Activated naive CD8-positive, alpha-beta T cell treated with anti-CD3 and anti-CD28 coated beads for 36 hours (primary cell): ENCODE results near the gene EDAR. TPM values are rescaled to one million over a fixed set of nuclear protein-coding genes. Genes with fewer than 3 reads are reported as not detected.

Source experiments
- DNase-seq: peaks from one replicate; pipeline ENCODE4 v3.0.0; 2021
- H3K27ac Mint-ChIP-seq: one replicate; pipeline ENCODE4 v1.8.0; 2022; ENCODE audit warnings: mild to moderate bottlenecking, moderate library complexity, mixed read lengths
- H3K27me3 Mint-ChIP-seq: one replicate; pipeline ENCODE4 v1.8.0; 2022; ENCODE audit warnings: mild to moderate bottlenecking, mixed read lengths
- H3K36me3 Mint-ChIP-seq: one replicate; pipeline ENCODE4 v1.8.0; 2021; ENCODE audit warnings: mild to moderate bottlenecking, mixed read lengths
- H3K4me1 Mint-ChIP-seq: one replicate; pipeline ENCODE4 v1.8.0; 2021; ENCODE audit warnings: mixed read lengths
- H3K4me3 Mint-ChIP-seq: one replicate; pipeline ENCODE4 v1.8.0; 2022; ENCODE audit warnings: mild to moderate bottlenecking, moderate library complexity, mixed read lengths
- H3K9me3 Mint-ChIP-seq: one replicate; pipeline ENCODE4 v1.8.0; 2022; ENCODE audit warnings: mixed read lengths
- total RNA-seq, 2 experiments: library from RNA; stranded (reverse); gene quantifications; one replicate each; pipeline ENCODE4 v1.2.3, GENCODE V29; 2021

The EDAR gene
- total RNA-seq, 2 experiments from 2014 or later: 0.16 to 0.21 TPM

DNA sequence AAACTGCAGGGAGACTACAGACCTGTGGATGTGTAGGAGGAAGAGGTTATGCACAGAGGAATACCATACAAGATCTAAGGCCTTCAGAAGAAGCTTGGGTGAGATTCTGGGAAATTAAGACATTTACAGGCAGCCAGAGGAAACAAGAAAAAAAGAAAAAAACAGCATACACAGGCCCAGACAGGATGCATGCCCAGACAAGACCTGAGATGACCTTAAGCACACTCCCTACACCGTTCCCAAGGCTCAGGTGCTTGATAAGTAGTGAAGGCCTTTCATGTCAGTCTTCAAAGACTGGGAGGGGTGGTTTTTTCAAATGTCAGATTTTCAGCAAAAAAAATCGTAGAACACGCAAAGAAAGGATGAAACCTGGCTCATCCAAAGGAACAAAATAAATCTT, 119.5 kb downstream of the EDAR start:
- DNase-seq: no peak
- H3K36me3 Mint-ChIP-seq: peaks cover 55% of the 10 kb centered on the region
- no peaks in the 10 kb centered on the region for H3K4me1 Mint-ChIP-seq
- no peaks in the 10 kb centered on the region for H3K27me3 Mint-ChIP-seq
- H3K9me3 Mint-ChIP-seq: peaks cover 17% of the 10 kb centered on the region
- no peak overlapping the region for H3K4me3 Mint-ChIP-seq
- H3K27ac Mint-ChIP-seq: no peak overlapping the region

DNA sequence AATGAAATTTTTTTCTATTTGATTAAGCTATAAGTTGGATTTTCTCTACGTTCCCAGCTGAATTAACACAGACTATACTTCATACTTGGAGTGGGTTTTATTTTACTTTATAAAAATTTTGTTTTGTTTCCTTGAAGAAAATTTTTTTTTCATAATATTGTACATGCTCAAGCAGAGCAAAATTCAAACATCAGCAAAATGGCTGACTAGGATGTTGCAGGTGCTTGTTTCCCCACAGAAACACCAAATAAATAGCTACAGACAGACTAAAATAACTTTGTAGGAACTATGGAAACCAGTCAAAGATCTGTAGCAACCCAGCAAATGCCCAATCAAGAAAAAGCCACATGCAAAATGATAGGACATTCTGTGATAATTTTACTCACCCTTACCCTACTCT, 120.1 kb downstream of the EDAR start:
- Mint-ChIP-seq H3K4me3 (no peak overlapping the region), H3K36me3 (peaks cover 52% of the 10 kb centered on the region), H3K27ac (no peak overlapping the region), H3K27me3 (no peaks in the 10 kb centered on the region), H3K9me3 (peaks cover 17% of the 10 kb centered on the region), H3K4me1 (no peaks in the 10 kb centered on the region)
- DNase-seq: no peak

DNA sequence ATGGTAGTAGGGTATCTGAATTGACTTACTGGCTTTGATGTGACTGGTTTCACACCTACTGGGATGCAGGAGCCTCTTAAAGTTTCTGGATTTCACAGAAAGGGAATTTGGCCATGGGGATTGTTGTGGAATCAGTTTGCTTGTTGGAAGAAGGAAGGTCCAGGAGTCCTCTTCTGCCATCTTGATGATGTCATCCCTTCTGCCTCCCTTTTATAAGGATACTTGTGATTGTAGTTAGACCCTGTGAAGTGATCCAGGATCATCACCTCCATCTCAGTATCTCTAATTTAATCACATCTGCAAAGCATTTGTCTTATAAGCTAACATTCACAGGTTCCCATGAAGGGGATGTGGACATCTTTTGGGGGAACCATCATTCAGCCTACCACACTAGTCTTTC, 123.0 kb downstream of the EDAR start:
- no peak overlapping the region for H3K27ac Mint-ChIP-seq
- H3K4me3 Mint-ChIP-seq: no peak overlapping the region
- no peak for DNase-seq
- no peaks in the 10 kb centered on the region for H3K4me1 Mint-ChIP-seq
- peaks cover 17% of the 10 kb centered on the region for H3K9me3 Mint-ChIP-seq
- H3K36me3 Mint-ChIP-seq: peaks cover 52% of the 10 kb centered on the region
- H3K27me3 Mint-ChIP-seq: no peaks in the 10 kb centered on the region

DNA sequence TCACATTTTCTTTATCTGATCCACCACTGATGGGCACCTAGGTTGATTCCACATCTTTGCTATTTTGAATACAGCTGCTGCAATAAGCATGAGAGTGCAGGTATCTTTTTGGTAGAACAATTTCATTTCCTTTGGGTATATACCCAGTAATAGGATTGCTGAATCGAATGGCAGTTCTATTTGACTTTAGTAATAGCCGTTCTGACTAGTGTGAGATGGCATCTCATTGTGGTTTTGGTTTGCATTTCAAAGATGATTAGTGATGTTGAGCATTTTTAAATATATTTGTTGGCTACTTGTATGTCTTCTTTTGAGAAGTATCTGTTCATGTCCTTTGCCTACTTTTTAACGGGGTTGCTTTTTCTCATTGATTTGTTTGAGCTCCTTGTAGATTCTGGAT, 130.1 kb downstream of the EDAR start:
- peaks cover 19% of the 10 kb centered on the region for H3K36me3 Mint-ChIP-seq
- no peaks in the 10 kb centered on the region for H3K27me3 Mint-ChIP-seq
- no peak overlapping the region for H3K4me3 Mint-ChIP-seq
- H3K9me3 Mint-ChIP-seq: no peaks in the 10 kb centered on the region
- no peak overlapping the region for H3K27ac Mint-ChIP-seq
- no peak for DNase-seq
- peaks cover 2% of the 10 kb centered on the region for H3K4me1 Mint-ChIP-seq

DNA sequence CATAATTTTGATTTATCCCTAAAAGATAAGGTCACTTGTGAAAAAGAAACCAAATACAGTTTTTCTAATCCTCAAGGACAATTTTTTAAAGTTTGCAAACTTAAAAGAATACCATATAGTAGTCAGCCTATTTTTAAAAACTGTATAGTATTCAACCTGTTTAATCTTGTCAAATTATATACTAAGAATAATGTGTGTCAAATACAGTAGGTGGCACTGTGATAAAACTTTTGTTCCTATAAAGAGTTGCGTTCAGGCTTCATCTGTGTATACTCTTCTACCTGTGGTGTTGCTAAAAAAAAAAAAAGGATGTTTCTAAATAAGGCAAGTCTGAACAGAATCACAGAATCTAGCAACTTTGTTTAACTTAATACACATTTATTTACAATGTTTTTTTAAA, 133.8 kb downstream of the EDAR start:
- no peak for DNase-seq
- Mint-ChIP-seq H3K27me3 (no peaks in the 10 kb centered on the region), H3K9me3 (no peaks in the 10 kb centered on the region), H3K27ac (no peak overlapping the region), H3K4me3 (no peak overlapping the region), H3K36me3 (peaks cover 27% of the 10 kb centered on the region), H3K4me1 (peaks cover 2% of the 10 kb centered on the region)

DNA sequence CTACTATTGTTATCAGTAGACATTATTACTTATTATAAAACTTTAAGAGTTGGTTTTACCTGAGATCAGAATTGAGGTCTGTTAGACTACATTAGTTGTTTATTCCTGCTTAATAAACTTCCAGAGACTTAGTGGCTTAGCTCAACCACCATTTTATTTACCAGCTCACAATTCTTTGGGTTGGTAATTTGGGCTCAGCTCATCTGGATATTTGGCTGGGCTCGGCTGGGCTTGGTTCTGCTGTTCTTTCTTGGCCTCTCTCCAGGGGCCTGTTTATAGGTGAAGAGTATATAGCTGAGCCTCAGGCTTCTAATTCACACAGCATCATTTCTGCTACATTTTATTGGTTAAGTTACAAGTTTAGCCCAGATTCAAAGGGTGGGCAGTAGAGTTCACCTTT, 134.5 kb downstream of the EDAR start:
- H3K4me3 Mint-ChIP-seq: no peak overlapping the region
- H3K27me3 Mint-ChIP-seq: no peaks in the 10 kb centered on the region
- no peak for DNase-seq
- peaks cover 27% of the 10 kb centered on the region for H3K36me3 Mint-ChIP-seq
- no peaks in the 10 kb centered on the region for H3K9me3 Mint-ChIP-seq
- no peak overlapping the region for H3K27ac Mint-ChIP-seq
- peaks cover 2% of the 10 kb centered on the region for H3K4me1 Mint-ChIP-seq

DNA sequence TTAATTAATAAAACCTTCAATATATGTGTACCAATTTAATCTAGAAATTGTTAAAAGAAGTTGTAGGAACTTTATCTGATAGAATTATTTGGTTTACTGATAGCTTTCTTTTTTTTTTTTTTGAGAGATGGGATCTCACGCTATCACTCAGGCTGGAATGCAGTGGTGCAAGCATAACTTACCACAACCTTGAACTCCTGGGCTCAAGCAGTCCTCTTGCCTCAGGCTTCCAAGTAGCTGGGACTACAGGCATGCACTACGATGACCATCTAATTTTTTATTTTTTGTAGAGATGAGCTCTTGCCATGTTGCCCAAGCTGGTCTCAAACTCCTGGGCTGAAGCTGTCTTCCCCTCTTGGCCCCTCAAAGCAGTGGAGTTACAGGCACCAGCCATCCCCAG, 135.6 kb downstream of the EDAR start:
- no peak for DNase-seq
- Mint-ChIP-seq H3K27me3 (no peaks in the 10 kb centered on the region), H3K4me1 (peaks cover 2% of the 10 kb centered on the region), H3K36me3 (peaks cover 18% of the 10 kb centered on the region), H3K27ac (no peak overlapping the region), H3K9me3 (no peaks in the 10 kb centered on the region), H3K4me3 (no peak overlapping the region)

DNA sequence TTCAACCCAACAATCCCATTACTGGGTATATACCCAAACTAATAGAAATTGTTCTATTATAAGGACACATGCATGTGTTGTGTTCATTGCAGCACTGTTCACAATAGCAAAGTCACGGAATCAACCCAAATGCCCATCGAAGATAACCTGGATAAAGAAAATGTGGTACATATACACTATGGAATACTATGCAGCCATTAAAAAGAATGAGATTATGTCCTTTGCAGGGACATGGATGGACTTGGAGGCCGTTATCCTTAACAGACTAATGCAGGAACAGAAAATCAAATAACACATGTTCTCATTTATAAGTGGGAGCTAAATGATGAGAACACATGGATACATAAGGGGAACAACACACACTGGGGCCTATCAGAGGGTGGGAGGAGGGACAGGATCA, 136.6 kb downstream of the EDAR start:
- Mint-ChIP-seq H3K27me3 (no peaks in the 10 kb centered on the region), H3K4me3 (no peak overlapping the region), H3K4me1 (peaks cover 2% of the 10 kb centered on the region), H3K36me3 (peaks cover 16% of the 10 kb centered on the region), H3K9me3 (no peaks in the 10 kb centered on the region), H3K27ac (no peak overlapping the region)
- DNase-seq: no peak

DNA sequence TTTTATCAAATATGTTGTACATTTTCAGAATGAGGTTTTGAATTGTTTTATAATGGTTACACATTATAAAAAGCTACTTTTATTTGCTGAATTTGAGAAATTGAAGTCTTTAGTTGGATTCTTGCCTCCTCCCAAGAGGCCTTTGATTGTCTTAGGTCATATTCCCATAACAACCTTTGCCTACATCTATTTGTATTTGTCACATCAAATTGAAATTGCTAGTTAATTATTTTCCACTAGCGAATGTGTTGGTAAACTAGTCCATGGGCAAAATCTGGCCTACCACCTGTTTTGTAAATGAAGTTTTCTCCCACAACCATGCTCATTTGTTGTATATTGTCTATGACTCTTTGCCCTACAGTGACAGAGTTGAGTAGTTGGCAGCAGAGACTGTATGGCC, 142.0 kb downstream of the EDAR start:
- no peaks in the 10 kb centered on the region for H3K4me1 Mint-ChIP-seq
- no peak overlapping the region for H3K27ac Mint-ChIP-seq
- no peaks in the 10 kb centered on the region for H3K27me3 Mint-ChIP-seq
- no peaks in the 10 kb centered on the region for H3K9me3 Mint-ChIP-seq
- peaks cover 23% of the 10 kb centered on the region for H3K36me3 Mint-ChIP-seq
- DNase-seq: no peak
- no peak overlapping the region for H3K4me3 Mint-ChIP-seq

DNA sequence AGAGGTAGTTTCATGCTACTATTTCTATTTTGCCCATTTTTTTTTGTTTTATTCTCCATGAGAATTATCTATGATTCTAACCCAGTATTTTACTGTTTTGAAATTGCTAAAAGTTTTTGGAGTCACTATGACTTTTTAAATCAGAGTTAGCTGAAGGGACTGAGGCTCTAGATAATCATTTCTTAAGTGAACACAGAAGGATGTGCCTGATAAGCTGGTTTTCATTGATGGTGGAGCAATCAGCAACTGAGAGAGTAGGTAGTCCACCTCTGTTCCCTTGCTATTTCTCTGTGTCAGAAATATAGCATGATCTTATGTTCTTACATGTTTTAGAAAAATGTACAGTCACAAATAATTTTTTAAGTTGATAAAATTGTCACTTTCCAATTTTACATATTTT, 143.1 kb downstream of the EDAR start:
- DNase-seq: no peak
- peaks cover 2% of the 10 kb centered on the region for H3K9me3 Mint-ChIP-seq
- peaks cover 21% of the 10 kb centered on the region for H3K36me3 Mint-ChIP-seq
- no peak overlapping the region for H3K27ac Mint-ChIP-seq
- no peak overlapping the region for H3K4me3 Mint-ChIP-seq
- H3K27me3 Mint-ChIP-seq: no peaks in the 10 kb centered on the region
- H3K4me1 Mint-ChIP-seq: no peaks in the 10 kb centered on the region

Other genes starting within 250 kb of the EDAR start
- gene CCDC138, start 202.4 kb downstream of the EDAR start, total RNA-seq: 10 to 100 TPM; 15.0 to 17.0 TPM
- gene SH3RF3, start 140.0 kb upstream of the EDAR start, total RNA-seq: 1 to 10 TPM; 2.2 to 2.5 TPM